HG03108 (cell line): Measurements from ENCODE around the gene COL20A1.
"Not testable (repeated sequence)": the region's sequence is repeated elsewhere in the genome, so short reads cannot be mapped to it uniquely, and the experiment has no call there.

Experiments used
- ATAC-seq: cut with Tn5 transposase; IDR thresholded peaks from one replicate; pipeline ENCODE4 v1.9.1; 2021; ENCODE audit warnings: moderate library complexity; ENCODE audit not compliant: unreplicated experiment

COL20A1 gene

GRCh38 chr20:63292904-63293303 lies at the start of gene COL20A1:
Gene COL20A1, plus strand, starts transcription at chr20:63293186. Its CDS starts 1,922 bp downstream, at chr20:63295108.
- ATAC-seq = no peak

- no peak for ATAC-seq
Measured at GRCh38 chr20:63243604-63244247, 49.3 kb upstream of the COL20A1 start.

- no peak for ATAC-seq
Measured at GRCh38 chr20:63244468-63244867, 48.5 kb upstream of the COL20A1 start.

GRCh38 chr20:63246490-63247288 lies 46.3 kb upstream of the COL20A1 start:
- ATAC-seq = no peak

- ATAC-seq = no peak
Measured at GRCh38 chr20:63247671-63248228, 45.2 kb upstream of the COL20A1 start.

GRCh38 chr20:63248835-63249591 lies 44.0 kb upstream of the COL20A1 start:
- ATAC-seq = no peak

GRCh38 chr20:63249891-63250290 lies 43.1 kb upstream of the COL20A1 start:
- no peak for ATAC-seq

GRCh38 chr20:63251350-63251749 lies 41.6 kb upstream of the COL20A1 start:
- not testable (repeated sequence) for ATAC-seq

- no peak for ATAC-seq
Measured at GRCh38 chr20:63252284-63252711, 40.7 kb upstream of the COL20A1 start.

- no peak for ATAC-seq
Measured at GRCh38 chr20:63253065-63253437, 39.9 kb upstream of the COL20A1 start.

- ATAC-seq = no peak
Measured at GRCh38 chr20:63253438-63254231, 39.4 kb upstream of the COL20A1 start.

- no peak for ATAC-seq
Measured at GRCh38 chr20:63254232-63254605, 38.8 kb upstream of the COL20A1 start, which contains the start of gene NKAIN4. Gene NKAIN4, minus strand, starts transcription at chr20:63254463. Its CDS starts 13 bp downstream, at chr20:63254450.

GRCh38 chr20:63254606-63255384 lies 38.2 kb upstream of the COL20A1 start:
- no peak for ATAC-seq

- no peak for ATAC-seq
Measured at GRCh38 chr20:63255931-63256704, 36.9 kb upstream of the COL20A1 start.

- ATAC-seq = no peak
Measured at GRCh38 chr20:63256954-63257353, 36.0 kb upstream of the COL20A1 start.

GRCh38 chr20:63257629-63258028 lies 35.4 kb upstream of the COL20A1 start:
- no peak for ATAC-seq

GRCh38 chr20:63258781-63259180 lies 34.2 kb upstream of the COL20A1 start:
- no peak for ATAC-seq

GRCh38 chr20:63259734-63260460 lies 33.1 kb upstream of the COL20A1 start:
- ATAC-seq = no peak
